22Rv1 (cell line): ENCODE measurements around the gene PPM1L.

Experiments used
- ZFX ChIP-seq: fragments of 450-650 bp; IDR thresholded peaks from 2 replicates; pipeline ENCODE4 v1.6.1; 2017; ENCODE audit warnings: antibody characterized with exemption, borderline replicate concordance
- TF ChIP-seq, protein P1 (sequence below): fragments of 450-650 bp; IDR thresholded peaks from 2 replicates; pipeline ENCODE4 v1.5.1; 2017; ENCODE audit warnings: mild to moderate bottlenecking

GRCh38 chr3:160883373-160883772 is 127.3 kb downstream of the PPM1L start:
- TF ChIP-seq, protein P1, sequence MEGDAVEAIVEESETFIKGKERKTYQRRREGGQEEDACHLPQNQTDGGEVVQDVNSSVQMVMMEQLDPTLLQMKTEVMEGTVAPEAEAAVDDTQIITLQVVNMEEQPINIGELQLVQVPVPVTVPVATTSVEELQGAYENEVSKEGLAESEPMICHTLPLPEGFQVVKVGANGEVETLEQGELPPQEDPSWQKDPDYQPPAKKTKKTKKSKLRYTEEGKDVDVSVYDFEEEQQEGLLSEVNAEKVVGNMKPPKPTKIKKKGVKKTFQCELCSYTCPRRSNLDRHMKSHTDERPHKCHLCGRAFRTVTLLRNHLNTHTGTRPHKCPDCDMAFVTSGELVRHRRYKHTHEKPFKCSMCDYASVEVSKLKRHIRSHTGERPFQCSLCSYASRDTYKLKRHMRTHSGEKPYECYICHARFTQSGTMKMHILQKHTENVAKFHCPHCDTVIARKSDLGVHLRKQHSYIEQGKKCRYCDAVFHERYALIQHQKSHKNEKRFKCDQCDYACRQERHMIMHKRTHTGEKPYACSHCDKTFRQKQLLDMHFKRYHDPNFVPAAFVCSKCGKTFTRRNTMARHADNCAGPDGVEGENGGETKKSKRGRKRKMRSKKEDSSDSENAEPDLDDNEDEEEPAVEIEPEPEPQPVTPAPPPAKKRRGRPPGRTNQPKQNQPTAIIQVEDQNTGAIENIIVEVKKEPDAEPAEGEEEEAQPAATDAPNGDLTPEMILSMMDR, result no peak
- TF ChIP-seq ZFX, result no peak
